HepG2 (cell line): ENCODE results near the gene VWCE. TPM values are rescaled to one million over a fixed set of nuclear protein-coding genes. Genes with fewer than 3 reads are reported as not detected.
A peak's percentile ranks its signal among the peaks of the same experiment; 100 is the strongest.

Experiments
- AGO2 ChIP-seq: fragments of 200-400 bp; formaldehyde crosslinking; optimal IDR thresholded peaks from 2 replicates; pipeline ENCODE3; 2017; ENCODE audit warnings: mild to moderate bottlenecking, low read depth, low read length, moderate library complexity
- BORCS8-MEF2B ChIP-seq: sonication (generic); formaldehyde crosslinking; IDR thresholded peaks from 2 replicates; pipeline ENCODE4 v1.8.0; 2022; ENCODE audit warnings: mild to moderate bottlenecking, missing genetic modification reagents
- EHMT2 ChIP-seq: fragments of 200-600 bp; sonication (generic); IDR thresholded peaks from 2 replicates; pipeline ENCODE4 v1.7.0; 2017; ENCODE audit warnings: antibody characterized with exemption, low read depth, low read length, borderline replicate concordance
- ETV6 ChIP-seq: sonication (generic); formaldehyde crosslinking; conservative IDR thresholded peaks from 2 replicates; pipeline ENCODE4 v1.4.0; 2020; ENCODE audit warnings: missing genetic modification reagents
- FOXJ3 ChIP-seq: sonication (generic); formaldehyde crosslinking; IDR thresholded peaks from 2 replicates; pipeline ENCODE4 v1.4.0; 2020; ENCODE audit warnings: missing genetic modification reagents, mild to moderate bottlenecking, borderline replicate concordance
- HMG20A ChIP-seq: IDR thresholded peaks from 2 replicates; pipeline ENCODE4 v1.6.1; 2016; ENCODE audit warnings: borderline replicate concordance
- IKZF4 ChIP-seq: sonication (generic); formaldehyde crosslinking; IDR thresholded peaks from 2 replicates; pipeline ENCODE4 v1.5.1; 2020; ENCODE audit warnings: borderline replicate concordance, mild to moderate bottlenecking, low read depth, missing genetic modification reagents; ENCODE audit errors: not compliant biosample characterization
- KLF13 ChIP-seq: sonication (generic); formaldehyde crosslinking; IDR thresholded peaks from 2 replicates; pipeline ENCODE4 v1.4.0; 2020; ENCODE audit warnings: mild to moderate bottlenecking, missing genetic modification reagents
- KLF9 ChIP-seq: IDR thresholded peaks from 2 replicates; pipeline ENCODE4 v1.6.1; 2016; ENCODE audit warnings: low read depth
- NCOA1 ChIP-seq: sonication (generic); formaldehyde crosslinking; IDR thresholded peaks from 2 replicates; pipeline ENCODE4 v1.9.0; 2021; ENCODE audit warnings: missing genetic modification reagents
- PHF21A ChIP-seq: sonication (generic); formaldehyde crosslinking; IDR thresholded peaks from 2 replicates; pipeline ENCODE4 v1.5.0; 2020; ENCODE audit warnings: mild to moderate bottlenecking, missing genetic modification reagents
- SETDB1 ChIP-seq: sonication (generic); formaldehyde crosslinking; IDR thresholded peaks from 2 replicates; pipeline ENCODE4 v1.5.1; 2020; ENCODE audit warnings: missing genetic modification reagents, mild to moderate bottlenecking, borderline replicate concordance
- SNAPC2 ChIP-seq: sonication (generic); formaldehyde crosslinking; IDR thresholded peaks from 2 replicates; pipeline ENCODE4 v1.8.1; 2022; ENCODE audit warnings: mild to moderate bottlenecking, missing genetic modification reagents
- SNRNP70 ChIP-seq: fragments of 200-400 bp; formaldehyde crosslinking; IDR thresholded peaks from 2 replicates; pipeline ENCODE4 v1.6.1; 2017; ENCODE audit warnings: mild to moderate bottlenecking, low read depth, low read length, moderate library complexity
- SP140L ChIP-seq: sonication (generic); formaldehyde crosslinking; IDR thresholded peaks from 2 replicates; pipeline ENCODE4 v1.4.0; 2020; ENCODE audit warnings: missing genetic modification reagents, borderline replicate concordance
- STAG1 ChIP-seq: sonication (generic); formaldehyde crosslinking; IDR thresholded peaks from 2 replicates; pipeline ENCODE4 v1.4.0; 2020; ENCODE audit warnings: missing genetic modification reagents
- TGIF2 ChIP-seq: IDR thresholded peaks from 2 replicates; pipeline ENCODE4 v1.6.1; 2016; ENCODE audit warnings: control low read depth, missing compliant biosample characterization
- ZFP37 ChIP-seq: sonication (generic); formaldehyde crosslinking; IDR thresholded peaks from 2 replicates; pipeline ENCODE4 v1.4.0; 2020; ENCODE audit warnings: missing genetic modification reagents, borderline replicate concordance
- ZNF205 ChIP-seq: IDR thresholded peaks from 2 replicates; pipeline ENCODE4 v1.6.1; 2018; ENCODE audit warnings: missing biosample characterization, missing genetic modification reagents
- ZNF343 ChIP-seq: sonication (generic); formaldehyde crosslinking; IDR thresholded peaks from 2 replicates; pipeline ENCODE4 v1.4.0; 2020; ENCODE audit warnings: mild to moderate bottlenecking, missing genetic modification reagents
- ZNF570 ChIP-seq: sonication (generic); formaldehyde crosslinking; IDR thresholded peaks from 2 replicates; pipeline ENCODE4 v1.4.0; 2020; ENCODE audit warnings: mild to moderate bottlenecking, missing genetic modification reagents, borderline replicate concordance
- ZNF607 ChIP-seq: sonication (generic); formaldehyde crosslinking; IDR thresholded peaks from 2 replicates; pipeline ENCODE4 v1.5.1; 2020; ENCODE audit warnings: missing genetic modification reagents, mild to moderate bottlenecking, borderline replicate concordance
- ZNF7 ChIP-seq: IDR thresholded peaks from 2 replicates; pipeline ENCODE4 v1.6.1; 2016; ENCODE audit warnings: missing biosample characterization, missing genetic modification reagents
- ZNF724P ChIP-seq: sonication (generic); formaldehyde crosslinking; IDR thresholded peaks from 2 replicates; pipeline ENCODE4 v1.8.0; 2022; ENCODE audit warnings: missing genetic modification reagents, borderline replicate concordance
- polyA plus RNA-seq, 8 experiments: library from polyadenylated mRNA; depleted of rRNA in 3 of 8; stranded (reverse) in 7 of 8; unstranded in 1 of 8; fragments of >200 nt; fragmentation: Illumina TruSeq in 4 of 8; extraction: Trizol in 4 of 8; gene quantifications; 2 replicates each; pipeline versions ENCODE4 v1.2.1 to v1.2.3, GENCODE V29; 2011 to 2016; ENCODE audit warnings: low read depth in 4 of 8, missing spikeins in 1 of 8, mixed read lengths in 1 of 8; ENCODE audit not compliant: insufficient read depth in 1 of 8
- total RNA-seq, 5 experiments: library from RNA; depleted of rRNA; stranded (reverse); fragments of >200 nt; fragmentation: Illumina TruSeq; extraction: Trizol; gene quantifications; 2 replicates each; pipeline ENCODE4 v1.2.3, GENCODE V29; 2016; ENCODE audit warnings: low read depth in 1 of 5
- TF ChIP-seq, protein P1 (sequence below): sonication (generic); formaldehyde crosslinking; IDR thresholded peaks from 2 replicates; pipeline ENCODE4 v1.9.0; 2022; ENCODE audit warnings: missing genetic modification reagents, mild to moderate bottlenecking, borderline replicate concordance
- TF ChIP-seq, protein P2 (sequence below): sonication (generic); formaldehyde crosslinking; IDR thresholded peaks from 2 replicates; pipeline ENCODE4 v1.8.1; 2022; ENCODE audit warnings: mild to moderate bottlenecking, missing genetic modification reagents
- TF ChIP-seq, protein P3 (sequence below): fragments of 450-650 bp; IDR thresholded peaks from 2 replicates; pipeline ENCODE4 v1.6.1; 2017

The VWCE gene
- total and polyA plus RNA-seq, 2 of the 13 experiments (the other 11 are each of a cell fraction or from before 2014, with no cell fraction given): 27.6 to 58.3 TPM

DNA sequence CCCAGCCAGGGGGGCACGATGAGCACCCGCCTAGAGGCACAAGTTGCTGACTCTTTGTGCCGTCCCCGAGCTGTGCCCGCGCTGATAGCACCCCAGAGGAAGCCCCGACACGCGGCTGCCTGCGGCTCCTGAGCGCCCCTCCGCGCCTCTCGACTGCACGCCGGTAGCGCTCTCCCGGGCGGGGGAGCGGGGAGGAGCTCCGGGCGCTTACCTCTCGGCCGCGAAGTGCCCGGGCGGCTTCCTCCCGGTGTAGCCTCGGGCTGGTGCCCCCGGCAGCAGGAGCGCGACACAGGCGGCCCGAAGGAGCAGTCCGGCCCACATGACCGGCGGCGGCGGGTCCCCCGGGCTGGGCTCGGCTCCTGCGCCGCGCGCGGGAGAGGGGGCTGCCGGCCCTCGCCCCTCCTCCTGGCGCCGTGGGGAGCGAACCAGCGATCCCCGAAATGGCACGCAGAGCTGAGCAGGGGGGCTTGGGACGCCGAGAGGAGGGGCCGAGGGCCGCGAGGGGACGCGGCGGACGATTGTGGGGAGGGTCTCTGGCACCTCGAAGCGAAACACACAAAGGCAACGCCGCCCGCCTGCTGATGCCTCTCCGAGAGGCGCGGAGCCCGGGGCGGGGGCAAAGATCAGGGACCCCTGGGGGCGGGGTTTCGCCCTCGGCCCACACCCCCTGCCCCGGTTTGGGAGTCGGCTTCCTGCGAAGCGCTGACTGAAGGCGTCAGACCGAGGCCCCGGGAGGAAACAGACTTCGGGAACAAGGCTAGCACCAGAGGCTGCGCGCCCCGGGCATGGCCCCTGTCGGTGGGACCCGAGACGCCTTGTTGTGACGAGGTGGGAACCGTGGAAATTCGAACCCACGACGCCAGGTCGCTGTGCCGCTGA, at the start of gene VWCE (continued):
- TF ChIP-seq ETV6 (CRISPR knock-in tag) (no peak; the same call in 1 of the 2 replicates), STAG1 (CRISPR knock-in tag) (peak; percentile 22), AGO2 (peak; percentile 77), HMG20A (CRISPR knock-in tag) (no peak), ZNF7 (CRISPR knock-in tag) (no peak), TGIF2 (CRISPR knock-in tag) (0 out of 2 replicates have a peak, but pooled peaks have one; percentile 30), ZNF343 (CRISPR knock-in tag) (no peak), KLF9 (CRISPR knock-in tag) (0 out of 2 replicates have a peak, but pooled peaks have one; percentile 44), ZNF724P (no peak), BORCS8-MEF2B (0 out of 2 replicates have a peak, but pooled peaks have one; percentile 11), ZFP37 (CRISPR knock-in tag) (peak; percentile 82; the same call in 1 of the 2 replicates), EHMT2 (no peak), SETDB1 (CRISPR knock-in tag) (peak; percentile 56; the same call in 1 of the 2 replicates), NCOA1 (no peak), FOXJ3 (peak; percentile 32; the same call in 1 of the 2 replicates), SP140L (CRISPR knock-in tag) (no peak), ZNF570 (CRISPR knock-in tag) (peak; percentile 57; the same call in 1 of the 2 replicates), ZNF205 (CRISPR knock-in tag) (peak; percentile 65; the same call in 1 of the 2 replicates), IKZF4 (CRISPR knock-in tag) (no peak), SNRNP70 (no peak), KLF13 (CRISPR knock-in tag) (no peak), ZNF607 (CRISPR knock-in tag) (peak; percentile 94), PHF21A (CRISPR knock-in tag) (peak; percentile 72), SNAPC2 (CRISPR knock-in tag) (0 out of 2 replicates have a peak, but pooled peaks have one; percentile 4)
- TF ChIP-seq, protein P1, sequence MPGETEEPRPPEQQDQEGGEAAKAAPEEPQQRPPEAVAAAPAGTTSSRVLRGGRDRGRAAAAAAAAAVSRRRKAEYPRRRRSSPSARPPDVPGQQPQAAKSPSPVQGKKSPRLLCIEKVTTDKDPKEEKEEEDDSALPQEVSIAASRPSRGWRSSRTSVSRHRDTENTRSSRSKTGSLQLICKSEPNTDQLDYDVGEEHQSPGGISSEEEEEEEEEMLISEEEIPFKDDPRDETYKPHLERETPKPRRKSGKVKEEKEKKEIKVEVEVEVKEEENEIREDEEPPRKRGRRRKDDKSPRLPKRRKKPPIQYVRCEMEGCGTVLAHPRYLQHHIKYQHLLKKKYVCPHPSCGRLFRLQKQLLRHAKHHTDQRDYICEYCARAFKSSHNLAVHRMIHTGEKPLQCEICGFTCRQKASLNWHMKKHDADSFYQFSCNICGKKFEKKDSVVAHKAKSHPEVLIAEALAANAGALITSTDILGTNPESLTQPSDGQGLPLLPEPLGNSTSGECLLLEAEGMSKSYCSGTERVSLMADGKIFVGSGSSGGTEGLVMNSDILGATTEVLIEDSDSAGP (CRISPR knock-in tag): peak; percentile 53; the same call in 1 of the 2 replicates
- TF ChIP-seq, protein P2, sequence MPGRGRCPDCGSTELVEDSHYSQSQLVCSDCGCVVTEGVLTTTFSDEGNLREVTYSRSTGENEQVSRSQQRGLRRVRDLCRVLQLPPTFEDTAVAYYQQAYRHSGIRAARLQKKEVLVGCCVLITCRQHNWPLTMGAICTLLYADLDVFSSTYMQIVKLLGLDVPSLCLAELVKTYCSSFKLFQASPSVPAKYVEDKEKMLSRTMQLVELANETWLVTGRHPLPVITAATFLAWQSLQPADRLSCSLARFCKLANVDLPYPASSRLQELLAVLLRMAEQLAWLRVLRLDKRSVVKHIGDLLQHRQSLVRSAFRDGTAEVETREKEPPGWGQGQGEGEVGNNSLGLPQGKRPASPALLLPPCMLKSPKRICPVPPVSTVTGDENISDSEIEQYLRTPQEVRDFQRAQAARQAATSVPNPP (CRISPR knock-in tag): no peak
- TF ChIP-seq, protein P3, sequence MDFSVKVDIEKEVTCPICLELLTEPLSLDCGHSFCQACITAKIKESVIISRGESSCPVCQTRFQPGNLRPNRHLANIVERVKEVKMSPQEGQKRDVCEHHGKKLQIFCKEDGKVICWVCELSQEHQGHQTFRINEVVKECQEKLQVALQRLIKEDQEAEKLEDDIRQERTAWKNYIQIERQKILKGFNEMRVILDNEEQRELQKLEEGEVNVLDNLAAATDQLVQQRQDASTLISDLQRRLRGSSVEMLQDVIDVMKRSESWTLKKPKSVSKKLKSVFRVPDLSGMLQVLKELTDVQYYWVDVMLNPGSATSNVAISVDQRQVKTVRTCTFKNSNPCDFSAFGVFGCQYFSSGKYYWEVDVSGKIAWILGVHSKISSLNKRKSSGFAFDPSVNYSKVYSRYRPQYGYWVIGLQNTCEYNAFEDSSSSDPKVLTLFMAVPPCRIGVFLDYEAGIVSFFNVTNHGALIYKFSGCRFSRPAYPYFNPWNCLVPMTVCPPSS: no peak
